Activated naive CD4-positive, alpha-beta T cell treated with anti-CD3 and anti-CD28 coated beads for 36 hours (primary cell): Measurements from ENCODE around the gene FGD4. TPM values are rescaled to one million over a fixed set of nuclear protein-coding genes. Genes with fewer than 3 reads are reported as not detected.

Experiments used
- CTCF ChIA-PET: fragments of 350-600 bp; sonication (Branson Sonifier 250); formaldehyde crosslinking; loops from one replicate; lab custom pipeline; 2021; ENCODE audit warnings: antibody characterized with exemption; lab: Charles Lee
- DNase-seq: peaks from one replicate; pipeline ENCODE4 v3.0.0-alpha.2; 2020
- H3K27ac Mint-ChIP-seq: one replicate; pipeline ENCODE4 v1.8.0; 2021; ENCODE audit warnings: mild to moderate bottlenecking, mixed read lengths
- H3K27me3 Mint-ChIP-seq: one replicate; pipeline ENCODE4 v1.8.0; 2021; ENCODE audit warnings: low read depth, mixed read lengths
- H3K36me3 Mint-ChIP-seq: one replicate; pipeline ENCODE4 v1.8.0; 2021; ENCODE audit warnings: low read depth, mixed read lengths
- H3K4me1 Mint-ChIP-seq: one replicate; pipeline ENCODE4 v1.8.0; 2021; ENCODE audit warnings: low read depth, mixed read lengths
- H3K4me3 Mint-ChIP-seq: one replicate; pipeline ENCODE4 v1.8.0; 2021; ENCODE audit warnings: mild to moderate bottlenecking, moderate library complexity, mixed read lengths
- H3K9me3 Mint-ChIP-seq: one replicate; pipeline ENCODE4 v1.8.0; 2021; ENCODE audit warnings: mixed read lengths
- intact Hi-C: fragments of 100-400 bp; cut with micrococcal nuclease; formaldehyde crosslinking; loops from one replicate; pipeline ENCODE4 v1.15.1; 2023
- total RNA-seq, 2 experiments: library from RNA; stranded (reverse); gene quantifications; one replicate each; pipeline ENCODE4 v1.2.3, GENCODE V29; 2021

The FGD4 gene
- total RNA-seq, 2 experiments from 2014 or later: 0.15 to 0.17 TPM

GRCh38 chr12:32659908-32660440 is 260.6 kb downstream of the FGD4 start:
- H3K9me3 Mint-ChIP-seq: no peaks in the 10 kb centered on the region
- intact Hi-C loops: loop anchor here (1.0 to 5.0 kb wide), 2 partner anchors 19 to 73 kb away; partner anchors contain the start of gene DNM1L
- H3K4me3 Mint-ChIP-seq: no peak overlapping the region
- CTCF ChIA-PET: interaction anchor here (0.6 to 0.7 kb wide), 4 partner anchors 13 to 201 kb away, joined by 3 read pairs; partner anchors contain the start of gene YARS2
- no peaks in the 10 kb centered on the region for H3K36me3 Mint-ChIP-seq
- peaks cover 3% of the 10 kb centered on the region for H3K4me1 Mint-ChIP-seq
- no peak overlapping the region for H3K27ac Mint-ChIP-seq
- no peaks in the 10 kb centered on the region for H3K27me3 Mint-ChIP-seq
- DNase-seq: no peak

DNA sequence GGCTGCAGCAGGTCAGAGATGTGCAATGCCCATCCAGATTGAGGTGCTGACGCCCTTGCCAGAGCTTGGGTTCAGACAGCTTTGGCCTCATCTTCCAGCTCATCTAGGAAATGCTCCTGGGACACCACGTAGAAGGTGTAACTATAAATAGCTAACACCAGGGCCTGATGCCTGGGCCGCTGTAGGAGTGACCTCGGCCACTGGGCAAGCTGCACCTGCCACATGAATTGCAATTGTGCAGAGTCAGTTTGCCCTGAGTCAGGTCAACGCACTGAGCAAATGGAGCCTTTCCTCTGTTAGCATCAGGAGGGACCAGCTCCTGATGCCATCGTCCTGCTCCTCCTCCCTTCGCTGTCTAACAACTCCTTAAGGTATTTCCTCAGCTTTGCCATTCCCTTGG is 262.3 kb downstream of the FGD4 start:
- Mint-ChIP-seq H3K4me3 (no peak overlapping the region), H3K27me3 (no peaks in the 10 kb centered on the region), H3K36me3 (no peaks in the 10 kb centered on the region), H3K9me3 (no peaks in the 10 kb centered on the region), H3K27ac (no peak overlapping the region), H3K4me1 (peaks cover 3% of the 10 kb centered on the region)
- intact Hi-C loops: no loop called here
- DNase-seq: no peak
- CTCF ChIA-PET: no interaction called here

DNA sequence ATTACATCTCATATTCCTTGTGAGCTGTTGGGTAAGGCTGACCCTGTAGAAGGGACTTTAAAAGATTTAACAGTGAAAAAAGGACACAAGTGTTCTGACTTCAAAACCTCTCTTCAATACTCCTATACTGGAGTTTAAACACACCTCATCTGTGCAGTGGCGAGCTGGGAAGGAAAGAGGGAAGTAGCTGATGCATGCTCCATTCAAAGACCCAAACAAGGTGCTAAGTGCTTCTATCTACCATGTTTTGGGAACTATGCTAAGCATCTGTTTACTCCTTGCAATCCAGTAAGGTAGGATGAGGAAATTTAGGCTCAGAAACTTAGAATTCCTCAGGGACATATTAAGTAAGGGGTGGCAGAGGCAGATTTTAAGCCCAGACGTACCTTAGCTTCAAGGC is 263.3 kb downstream of the FGD4 start:
- Mint-ChIP-seq H3K4me3 (no peak overlapping the region), H3K27me3 (no peaks in the 10 kb centered on the region), H3K36me3 (no peaks in the 10 kb centered on the region), H3K27ac (no peak overlapping the region), H3K9me3 (no peaks in the 10 kb centered on the region), H3K4me1 (peaks cover 3% of the 10 kb centered on the region)
- intact Hi-C loops: no loop called here
- no peak for DNase-seq
- CTCF ChIA-PET: interaction anchor here (0.9 kb wide), 1 partner anchor 10 kb away, joined by 4 read pairs; no protein-coding TSS in a partner anchor

- Mint-ChIP-seq H3K27me3 (peaks cover 3% of the 10 kb centered on the region), H3K36me3 (peaks cover 3% of the 10 kb centered on the region), H3K4me3 (no peak overlapping the region), H3K27ac (no peak overlapping the region), H3K9me3 (peaks cover 10% of the 10 kb centered on the region), H3K4me1 (no peaks in the 10 kb centered on the region)
- intact Hi-C loops: no loop called here
- CTCF ChIA-PET: interaction anchor here (0.6 to 0.7 kb wide), 2 partner anchors 84 to 183 kb away, joined by 3 to 4 read pairs; no protein-coding TSS in a partner anchor
- no peak for DNase-seq
These were observed 266.7 kb downstream of the FGD4 start for GRCh38 chr12:32666018-32666417.

DNA sequence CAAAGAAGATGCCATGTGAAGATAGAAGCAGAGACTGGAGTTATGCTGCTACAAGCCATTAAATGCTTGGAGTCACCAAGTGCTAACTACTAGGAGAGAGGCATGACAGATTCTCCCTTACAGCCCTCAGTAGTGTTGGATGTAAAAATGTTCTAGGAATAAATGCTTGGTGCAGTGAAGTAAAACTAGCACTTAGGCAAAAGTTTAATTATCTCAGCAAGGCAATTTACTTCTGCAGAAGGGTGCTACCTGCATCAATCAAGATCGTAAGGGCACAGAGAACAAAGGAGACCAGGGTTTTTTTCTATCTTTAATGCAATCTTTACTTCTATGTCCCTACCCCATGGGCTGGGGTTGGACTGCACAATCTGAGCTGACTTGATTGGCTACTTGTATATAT is 270.2 kb downstream of the FGD4 start:
- Mint-ChIP-seq H3K27ac (no peak overlapping the region), H3K9me3 (peaks cover 10% of the 10 kb centered on the region), H3K4me3 (no peak overlapping the region), H3K36me3 (peaks cover 3% of the 10 kb centered on the region), H3K4me1 (no peaks in the 10 kb centered on the region), H3K27me3 (peaks cover 3% of the 10 kb centered on the region)
- CTCF ChIA-PET: interaction anchor here (3.5 kb wide), 1 partner anchor 213 kb away, joined by 21 read pairs; no protein-coding TSS in a partner anchor
- DNase-seq: no peak
- intact Hi-C loops: no loop called here

GRCh38 chr12:32671930-32672780 is 272.8 kb downstream of the FGD4 start:
- Mint-ChIP-seq H3K27ac (no peak overlapping the region), H3K36me3 (peaks cover 3% of the 10 kb centered on the region), H3K27me3 (peaks cover 3% of the 10 kb centered on the region), H3K4me1 (no peaks in the 10 kb centered on the region), H3K9me3 (peaks cover 10% of the 10 kb centered on the region), H3K4me3 (no peak overlapping the region)
- CTCF ChIA-PET: interaction anchor here (0.8 to 3.5 kb wide), 7 partner anchors 15 to 308 kb away, joined by 3 to 21 read pairs (median 4); no protein-coding TSS in a partner anchor
- peak; percentile 40 for DNase-seq
- intact Hi-C loops: loop anchor here (1.0 to 10.0 kb wide), 5 partner anchors 217 to 1917 kb away; partner anchors contain the start of genes CAPRIN2 and SINHCAF

DNA sequence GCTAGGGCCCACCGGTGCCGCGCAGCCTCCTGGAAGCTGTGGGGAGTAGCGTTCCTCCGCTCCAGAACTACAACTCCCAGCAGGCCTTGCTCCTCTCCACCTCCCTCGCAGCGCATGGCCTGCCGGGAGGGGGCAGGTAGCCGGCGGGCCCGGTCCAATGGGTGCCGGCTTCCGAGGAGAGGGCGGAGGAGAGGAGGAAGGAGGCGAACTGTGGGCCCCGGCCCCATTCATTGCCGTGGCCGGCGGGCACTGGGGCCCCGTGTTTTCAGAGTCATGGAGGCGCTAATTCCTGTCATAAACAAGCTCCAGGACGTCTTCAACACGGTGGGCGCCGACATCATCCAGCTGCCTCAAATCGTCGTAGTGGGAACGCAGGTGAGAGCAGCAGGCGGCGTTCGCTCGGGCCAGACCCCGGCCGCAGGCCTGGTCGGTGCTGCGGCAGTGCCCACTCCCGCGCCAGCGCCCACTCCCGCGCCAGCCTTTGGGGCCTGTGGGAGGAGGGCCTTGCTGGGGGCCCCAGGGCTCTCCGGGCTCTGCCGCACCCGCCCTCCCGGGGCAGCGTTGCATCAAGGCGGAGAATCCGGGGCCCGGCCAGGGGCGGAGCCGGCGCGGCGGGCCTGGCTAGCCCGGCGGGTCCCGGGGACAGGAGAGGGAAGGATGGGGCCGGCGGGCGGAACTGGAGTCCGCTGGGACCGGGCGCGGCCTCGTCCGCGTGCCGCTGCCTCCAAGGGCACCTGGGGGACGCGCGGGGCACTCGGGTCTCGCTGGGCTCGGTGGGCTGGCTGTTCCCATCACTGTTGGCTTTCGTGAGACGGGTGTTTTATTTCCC is 279.9 kb downstream of the FGD4 start, which contains the start of gene DNM1L:
Gene DNM1L (plus strand): TSS at position 211 of the 829 bp plus-strand sequence. CDS start 63 bp downstream, at position 274.
- H3K36me3 Mint-ChIP-seq: peaks cover 2% of the 10 kb centered on the region
- H3K27ac Mint-ChIP-seq: peak within 1 kb of the TSS; percentile 82
- CTCF ChIA-PET: no interaction called here
- DNase-seq: peak; percentile 94
- H3K27me3 Mint-ChIP-seq: no peaks in the 10 kb centered on the region
- H3K4me1 Mint-ChIP-seq: peaks cover 24% of the 10 kb centered on the region
- intact Hi-C loops: loop anchor here (1.0 to 10.0 kb wide), 13 partner anchors 20 to 1925 kb away; partner anchors contain the start of genes ALG10, BICD1, CAPRIN2 and ETFBKMT
- H3K4me3 Mint-ChIP-seq: peak within 1 kb of the TSS; percentile 81
- no peaks in the 10 kb centered on the region for H3K9me3 Mint-ChIP-seq

DNA sequence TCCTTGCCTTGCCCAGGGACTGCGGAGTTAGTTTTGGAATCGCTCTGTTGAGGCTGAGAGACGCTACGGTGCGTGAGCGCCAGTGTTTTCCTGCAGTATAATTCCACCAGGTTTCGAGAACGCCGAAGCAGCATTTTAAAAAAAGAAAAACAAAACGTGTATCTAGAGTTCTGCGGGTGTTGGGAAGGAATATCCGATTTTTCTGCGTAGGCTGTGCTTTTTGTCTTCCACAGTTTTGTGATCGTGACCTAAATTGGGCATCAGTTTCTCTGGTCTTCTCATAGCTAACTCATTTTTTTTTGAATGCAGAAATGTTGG is 280.5 kb downstream of the FGD4 start:
- intact Hi-C loops: loop anchor here (1.0 to 10.0 kb wide), 13 partner anchors 21 to 1925 kb away; partner anchors contain the start of genes ALG10, BICD1, CAPRIN2 and ETFBKMT

DNA sequence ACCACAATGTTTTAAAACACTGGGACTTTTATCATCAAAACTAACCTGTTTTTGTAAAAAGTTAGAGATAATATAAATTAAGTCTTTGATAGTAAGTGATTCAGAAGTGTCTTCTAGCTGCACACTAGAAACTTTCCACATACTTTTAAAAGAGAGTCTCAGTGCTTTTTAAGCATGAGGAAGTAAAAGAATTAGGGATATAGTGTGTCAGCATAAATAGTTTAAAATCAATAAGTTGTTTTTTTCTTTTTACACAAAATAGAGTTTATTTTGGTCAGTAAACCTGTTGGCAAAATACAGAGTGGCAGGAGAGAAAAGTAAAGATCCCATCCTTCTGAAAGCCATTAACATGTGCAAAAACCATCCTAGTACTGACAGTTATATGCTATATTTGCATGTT is 281.4 kb downstream of the FGD4 start:
- CTCF ChIA-PET: no interaction called here
- Mint-ChIP-seq H3K9me3 (no peaks in the 10 kb centered on the region), H3K27ac (no peak overlapping the region), H3K4me3 (peak overlapping the region; percentile 81), H3K27me3 (no peaks in the 10 kb centered on the region), H3K4me1 (peaks cover 26% of the 10 kb centered on the region), H3K36me3 (peaks cover 9% of the 10 kb centered on the region)
- no peak for DNase-seq
- intact Hi-C loops: no loop called here

More for the DNA sequence above, 280.5 kb downstream of the FGD4 start:
- H3K4me3 Mint-ChIP-seq: peak overlapping the region; percentile 81
- H3K9me3 Mint-ChIP-seq: no peaks in the 10 kb centered on the region
- no peaks in the 10 kb centered on the region for H3K27me3 Mint-ChIP-seq
- DNase-seq: no peak
- peaks cover 2% of the 10 kb centered on the region for H3K36me3 Mint-ChIP-seq
- CTCF ChIA-PET: no interaction called here
- H3K4me1 Mint-ChIP-seq: peaks cover 24% of the 10 kb centered on the region
- H3K27ac Mint-ChIP-seq: peak overlapping the region; percentile 47

DNA sequence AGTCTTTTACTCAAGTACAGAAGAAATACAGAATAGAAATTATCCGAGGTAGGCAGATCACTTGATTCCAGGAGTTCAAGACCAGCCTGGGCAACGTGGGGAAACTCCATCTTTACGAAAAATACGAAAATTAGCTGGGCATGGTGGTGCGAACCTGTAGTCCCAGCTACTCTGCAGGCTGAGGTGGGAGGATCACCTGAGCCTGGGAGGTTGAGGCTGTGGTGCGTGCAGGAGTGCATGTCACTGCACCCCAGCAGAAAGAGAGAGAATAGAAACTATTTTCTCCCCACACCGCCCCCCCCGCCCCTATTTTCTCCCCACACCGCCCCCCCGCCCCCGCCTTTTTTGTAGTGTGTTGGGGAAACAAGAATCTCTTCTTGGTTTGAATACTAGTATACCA is 281.9 kb downstream of the FGD4 start:
- H3K4me1 Mint-ChIP-seq: peaks cover 27% of the 10 kb centered on the region
- intact Hi-C loops: no loop called here
- H3K27me3 Mint-ChIP-seq: no peaks in the 10 kb centered on the region
- peaks cover 10% of the 10 kb centered on the region for H3K36me3 Mint-ChIP-seq
- H3K9me3 Mint-ChIP-seq: no peaks in the 10 kb centered on the region
- no peak for DNase-seq
- no peak overlapping the region for H3K4me3 Mint-ChIP-seq
- CTCF ChIA-PET: interaction anchor here (0.6 to 1.0 kb wide), 2 partner anchors 16 to 69 kb away, joined by 3 to 4 read pairs; no protein-coding TSS in a partner anchor
- H3K27ac Mint-ChIP-seq: no peak overlapping the region

DNA sequence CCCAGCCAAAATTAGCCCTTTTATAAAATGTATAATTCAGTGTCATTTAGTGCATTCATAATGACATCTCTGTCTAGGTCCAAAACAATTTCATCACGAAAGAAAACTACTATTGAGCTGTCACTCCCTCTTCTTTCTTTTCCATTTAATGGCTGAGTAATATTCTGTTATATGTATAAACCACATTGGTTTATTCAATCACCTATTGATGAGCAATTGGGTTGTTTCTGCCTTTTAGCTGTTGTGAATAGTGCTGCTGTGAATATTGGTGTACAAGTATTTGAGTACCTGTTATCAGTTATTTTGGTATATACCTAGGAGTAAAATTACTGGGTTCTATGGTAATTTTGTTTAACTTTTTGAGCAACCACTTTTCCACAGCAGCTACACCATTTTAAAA is 287.0 kb downstream of the FGD4 start:
- Mint-ChIP-seq H3K36me3 (peaks cover 17% of the 10 kb centered on the region), H3K4me3 (no peak overlapping the region), H3K27ac (no peak overlapping the region), H3K4me1 (peaks cover 35% of the 10 kb centered on the region), H3K9me3 (no peaks in the 10 kb centered on the region), H3K27me3 (no peaks in the 10 kb centered on the region)
- DNase-seq: no peak
- CTCF ChIA-PET: no interaction called here
- intact Hi-C loops: no loop called here
